AG08396 (cell line): ENCODE data around the gene FGF3.
"Not testable (repeated sequence)": the region's sequence is repeated elsewhere in the genome, so short reads cannot be mapped to it uniquely, and the experiment has no call there.

Experiments used
- DNase-seq: peaks from one replicate; pipeline ENCODE4 v3.0.0; 2012; ENCODE audit warnings: low spot score, mixed read lengths

Gene FGF3

DNA sequence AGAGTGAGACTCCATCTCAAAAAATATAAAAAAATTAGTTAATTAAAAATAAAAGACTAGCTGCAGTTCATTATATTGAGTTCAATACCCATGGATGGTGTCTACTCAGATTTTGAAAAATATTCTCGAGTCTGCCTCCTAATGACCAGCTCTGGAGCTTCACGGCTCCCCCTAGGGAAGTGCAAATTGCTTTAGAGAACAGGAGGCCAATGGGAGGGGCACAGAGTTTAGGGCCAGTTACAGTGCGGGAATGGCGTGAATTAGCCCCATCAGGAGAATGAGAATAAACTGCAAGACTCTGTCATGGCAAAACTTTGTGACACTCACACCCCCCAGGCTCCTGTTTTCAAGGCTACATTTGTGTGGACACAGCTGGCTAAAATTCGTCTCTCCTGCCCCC, 48.7 kb downstream of the FGF3 start:
- DNase-seq, result no peak

DNA sequence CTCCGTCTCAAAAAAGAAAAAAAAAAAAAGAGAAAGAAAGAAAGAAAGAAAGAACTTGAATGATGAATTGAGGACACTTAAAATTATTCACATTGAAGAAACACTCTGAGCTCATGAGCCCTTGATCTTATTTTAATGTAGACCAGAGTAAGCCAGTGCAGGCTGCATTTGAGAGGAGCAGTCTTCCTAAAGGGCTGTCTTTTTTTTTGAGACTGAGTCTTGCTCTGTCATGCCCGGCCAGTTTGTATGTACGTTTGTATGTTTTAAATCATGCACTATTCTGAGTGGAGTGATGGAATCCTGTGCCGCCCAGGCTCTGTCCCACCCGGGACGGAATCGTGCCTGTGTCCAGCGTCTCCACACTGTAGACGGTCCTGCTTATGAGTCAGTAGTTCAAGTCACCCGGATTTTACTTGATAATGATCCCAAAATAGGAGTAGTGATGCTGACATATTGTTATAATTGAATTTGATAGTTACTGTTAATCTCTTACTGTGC, 53.7 kb downstream of the FGF3 start:
- DNase-seq, result no peak

DNA sequence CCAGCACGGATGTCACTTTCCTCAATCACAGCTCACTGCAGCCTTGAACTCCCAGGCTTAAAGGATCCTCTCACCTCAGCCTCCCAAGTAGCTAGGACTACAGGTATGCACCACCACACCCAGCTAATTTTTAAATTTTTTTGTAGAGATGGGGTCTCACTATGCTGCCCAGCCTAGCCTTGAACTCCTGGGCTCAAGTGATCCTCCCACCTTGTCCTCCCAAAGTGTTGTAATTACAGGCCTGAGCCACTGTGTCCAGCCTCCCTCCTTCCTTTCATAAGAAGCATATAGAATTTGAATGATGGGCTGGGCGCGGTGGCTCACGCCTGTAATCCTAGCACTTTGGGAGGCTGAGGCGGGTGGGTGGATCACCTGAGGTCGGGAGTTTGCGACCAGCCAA, 54.3 kb downstream of the FGF3 start:
- DNase-seq, result not testable (repeated sequence)

DNA sequence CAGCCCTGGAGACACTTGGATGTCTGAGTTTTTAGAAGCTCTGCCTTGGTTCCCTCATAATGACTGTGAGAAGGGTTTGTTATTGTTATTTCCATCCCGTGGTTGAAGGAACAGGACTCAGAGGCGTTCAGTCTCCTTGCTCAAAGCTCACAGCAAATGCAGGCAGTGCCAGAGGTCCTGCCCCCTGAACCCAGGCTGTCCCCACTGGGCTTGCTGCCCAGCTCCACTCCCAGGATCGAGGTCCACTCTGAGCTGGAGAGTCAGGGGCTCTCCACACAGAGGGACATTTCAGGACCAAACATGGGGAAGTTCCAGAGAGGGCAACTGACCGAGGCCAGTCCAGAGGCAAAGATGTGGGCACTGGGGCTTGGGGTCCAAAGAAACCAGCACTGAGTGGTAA, 58.9 kb downstream of the FGF3 start:
- no peak for DNase-seq
